NCI-H345 treated with DMSO at 0.1 percent for 48 hours (cell line): ENCODE data around the gene SCAND1.
"Not testable (repeated sequence)": the region's sequence is repeated elsewhere in the genome, so short reads cannot be mapped to it uniquely, and the experiment has no call there.

Source experiments
- DNase-seq: peaks from one replicate; lab custom pipeline; 2025; ENCODE audit not compliant: unreplicated experiment; lab: John Stamatoyannopoulos, UW

Gene SCAND1

GRCh38 chr20:35963878-35964277, 9.6 kb upstream of the SCAND1 start:
- no peak for DNase-seq

GRCh38 chr20:35959291-35959690, 5.0 kb upstream of the SCAND1 start:
- not testable (repeated sequence) for DNase-seq

GRCh38 chr20:35956616-35957015, 2.3 kb upstream of the SCAND1 start:
- no peak for DNase-seq

- DNase-seq: no peak
These were observed 577 bp upstream of the SCAND1 start for GRCh38 chr20:35954907-35955251.

- no peak for DNase-seq
These were observed 709 bp downstream of the SCAND1 start for GRCh38 chr20:35953387-35954199.

- no peak for DNase-seq
These were observed 1.6 kb downstream of the SCAND1 start for GRCh38 chr20:35952480-35953386.

GRCh38 chr20:35952080-35952479, 2.2 kb downstream of the SCAND1 start:
- DNase-seq: not testable (repeated sequence)

GRCh38 chr20:35950093-35950492, 4.2 kb downstream of the SCAND1 start:
- no peak for DNase-seq

- DNase-seq: no peak
These were observed 6.4 kb downstream of the SCAND1 start for GRCh38 chr20:35947907-35948306.

- peak; percentile 16 for DNase-seq
These were observed 6.8 kb downstream of the SCAND1 start for GRCh38 chr20:35947489-35947888.

GRCh38 chr20:35942243-35942642, 12.1 kb downstream of the SCAND1 start:
- DNase-seq: no peak

- DNase-seq: no peak
These were observed 12.7 kb downstream of the SCAND1 start for GRCh38 chr20:35941620-35942019.

GRCh38 chr20:35939264-35939663, 15.0 kb downstream of the SCAND1 start:
- no peak for DNase-seq

- DNase-seq: no peak
These were observed 20.3 kb downstream of the SCAND1 start for GRCh38 chr20:35934050-35934449.

GRCh38 chr20:35929301-35929700, 25.0 kb downstream of the SCAND1 start:
- no peak for DNase-seq

- no peak for DNase-seq
These were observed 33.8 kb downstream of the SCAND1 start for GRCh38 chr20:35920523-35920922.

GRCh38 chr20:35918021-35918420, 36.3 kb downstream of the SCAND1 start:
- no peak for DNase-seq

GRCh38 chr20:35917077-35917476, 37.2 kb downstream of the SCAND1 start:
- DNase-seq: no peak

GRCh38 chr20:35912881-35913280, 41.4 kb downstream of the SCAND1 start:
- DNase-seq: no peak

GRCh38 chr20:35910254-35910653, 44.0 kb downstream of the SCAND1 start:
- no peak for DNase-seq

GRCh38 chr20:35909796-35910195, 44.5 kb downstream of the SCAND1 start:
- DNase-seq: no peak

GRCh38 chr20:35909176-35909575, 45.1 kb downstream of the SCAND1 start:
- DNase-seq: no peak
